HepG2 (cell line): ENCODE measurements around the gene YAP1. TPM values are rescaled to one million over a fixed set of nuclear protein-coding genes. Genes with fewer than 3 reads are reported as not detected.

ENCODE experiments used
- ATAC-seq: fragments of 200-7000 bp; cut with Tn5 transposase; 3 replicates; pipeline ENCODE4 v1.9.1; 2020; ENCODE audit warnings: mild to moderate bottlenecking, moderate library complexity
- BruUV-seq: library from RNA; stranded (reverse); fragments of 400-500 nt; replicated peaks from 2 replicates; lab custom pipeline; 2021; lab: Mats Ljungman, UMichigan
- CTCF ChIA-PET: fragments of 300-600 bp; formaldehyde crosslinking; extraction: SDS; loops from one replicate; lab custom pipeline; 2021; ENCODE audit warnings: low total read pairs, inconsistent platforms, low intra/inter-chr PET ratio; lab: Yijun Ruan, JAX
- POLR2A ChIA-PET: fragments of 350-600 bp; sonication (Branson Sonifier 250); formaldehyde crosslinking; loops from one replicate; lab custom pipeline; 2020; ENCODE audit warnings: antibody characterized with exemption, inconsistent platforms; lab: Yijun Ruan, JAX
- DNase-seq: peaks from one replicate; pipeline ENCODE4 v3.0.0-alpha.2; 2015; ENCODE audit warnings: low spot score
- FAIRE-seq: peaks from 3 replicates; lab custom pipeline; 2011; peaks lifted over from hg19 to GRCh38; lab: Jason Lieb, UNC
- H2AFZ ChIP-seq: one replicate; pipeline ENCODE4 v1.6.1; 2011; ENCODE audit warnings: low read length, inconsistent platforms
- H3K27ac ChIP-seq: fragments of 300-600 bp; 3 replicates; pipeline ENCODE4 v1.8.0; 2011; ENCODE audit warnings: mixed run types, mild to moderate bottlenecking, mixed read lengths, low read length, inconsistent platforms; ENCODE audit not compliant: insufficient read depth; ENCODE audit errors: extremely low read length
- H3K27me3 ChIP-seq, 2 experiments: fragments of 200-600 bp in 1 of 2; 2 replicates in 1 of 2; 3 replicates in 1 of 2; pipeline versions ENCODE4 v1.6.0 to v1.8.0; 2011; ENCODE audit warnings: low read length in 2 of 2, mild to moderate bottlenecking in 2 of 2, moderate library complexity in 2 of 2, inconsistent platforms in 1 of 2; ENCODE audit not compliant: insufficient read depth in 2 of 2, control insufficient read depth in 1 of 2
- H3K36me3 ChIP-seq, 2 experiments: fragments of 200-600 bp in 1 of 2; replicated peaks in 1 of 2; 2 replicates in 1 of 2; 3 replicates in 1 of 2; pipeline versions ENCODE4 v1.5.1 to v1.8.0; 2011; ENCODE audit warnings: low read length in 2 of 2, inconsistent platforms in 1 of 2; ENCODE audit not compliant: insufficient read depth in 2 of 2, control insufficient read depth in 1 of 2
- H3K4me1 ChIP-seq: 2 replicates; pipeline ENCODE4 v1.5.1; 2012; ENCODE audit warnings: low read length, inconsistent platforms; ENCODE audit not compliant: insufficient read depth
- H3K4me2 ChIP-seq: 2 replicates; pipeline ENCODE4 v1.6.0; 2011; ENCODE audit warnings: low read depth, low read length, inconsistent platforms
- H3K4me3 ChIP-seq, 3 experiments: fragments of 200-600 bp in 1 of 3; sonication (generic), shearing (Covaris generic) in 1 of 3; replicated peaks in 1 of 3; 2 replicates each; pipeline ENCODE4 v1.5.1; 2011 to 2016; ENCODE audit warnings: low read length in 3 of 3, inconsistent platforms in 2 of 3, low read depth in 2 of 3, mild to moderate bottlenecking in 2 of 3, control low read depth in 1 of 3, mixed read lengths in 1 of 3; ENCODE audit not compliant: insufficient read depth in 1 of 3
- H3K79me2 ChIP-seq: one replicate; pipeline ENCODE4 v1.6.1; 2011; ENCODE audit warnings: low read length, inconsistent platforms; ENCODE audit not compliant: insufficient read depth
- H3K9ac ChIP-seq: 2 replicates; pipeline ENCODE4 v1.6.0; 2011; ENCODE audit warnings: mild to moderate bottlenecking, low read depth, low read length, inconsistent platforms; ENCODE audit not compliant: insufficient read depth
- H3K9me3 ChIP-seq: 2 replicates; pipeline ENCODE4 v1.5.1; 2012; ENCODE audit warnings: mild to moderate bottlenecking, low read length
- H4K20me1 ChIP-seq: 2 replicates; pipeline ENCODE4 v1.6.0; 2011; ENCODE audit warnings: inconsistent platforms, mild to moderate bottlenecking, low read length, moderate library complexity; ENCODE audit not compliant: insufficient read depth
- CC2D1A ChIP-seq: sonication (generic); formaldehyde crosslinking; IDR thresholded peaks from 2 replicates; pipeline ENCODE4 v1.8.1; 2023; ENCODE audit warnings: mild to moderate bottlenecking, missing genetic modification reagents
- MTA1 ChIP-seq: sonication (generic); formaldehyde crosslinking; IDR thresholded peaks from 2 replicates; pipeline ENCODE4 v1.4.0; 2020; ENCODE audit warnings: missing genetic modification reagents, mild to moderate bottlenecking, borderline replicate concordance
- NCOR1 ChIP-seq: fragments of 200-600 bp; sonication (generic); IDR thresholded peaks from 2 replicates; pipeline ENCODE4 v1.7.0; 2017; ENCODE audit warnings: antibody characterized with exemption, low read length, borderline replicate concordance
- RXRA ChIP-seq: sonication (generic); formaldehyde crosslinking; IDR thresholded peaks from 2 replicates; pipeline ENCODE4 v1.5.1; 2020; ENCODE audit warnings: missing genetic modification reagents
- U2AF1 ChIP-seq: fragments of 200-400 bp; formaldehyde crosslinking; optimal IDR thresholded peaks from 2 replicates; pipeline ENCODE3; 2017; ENCODE audit warnings: mild to moderate bottlenecking, low read depth, low read length
- ZKSCAN8 ChIP-seq: IDR thresholded peaks from 2 replicates; pipeline ENCODE4 v1.6.1; 2016; ENCODE audit warnings: borderline replicate concordance, missing genetic modification reagents, missing compliant biosample characterization
- ZNF10 ChIP-seq: sonication (generic); formaldehyde crosslinking; IDR thresholded peaks from 2 replicates; pipeline ENCODE4 v1.4.0; 2020; ENCODE audit warnings: mild to moderate bottlenecking, low read depth, missing genetic modification reagents, borderline replicate concordance
- ZNF513 ChIP-seq: sonication (generic); formaldehyde crosslinking; conservative IDR thresholded peaks from 2 replicates; pipeline ENCODE4 v1.5.0; 2020; ENCODE audit warnings: missing genetic modification reagents
- ZSCAN29 ChIP-seq: sonication (generic); formaldehyde crosslinking; conservative IDR thresholded peaks from 2 replicates; pipeline ENCODE4 v1.4.0; 2020; ENCODE audit warnings: mild to moderate bottlenecking, missing genetic modification reagents
- WGBS: methylation state at CpG from one replicate; pipeline ENCODE4 v1.1.6; 2017; ENCODE audit warnings: low lambda C conversion rate; 5-methylcytosine and 5-hydroxymethylcytosine counted together
- in situ Hi-C: cut with HindIII; loops from 2 replicates; pipeline ENCODE4 v1.10.0; 2017; ENCODE audit warnings: low pct_unique_long_range_greater_than_20kb; ENCODE audit not compliant: extremely low pct_ligation_motif_present
- intact Hi-C: fragments of 100-400 bp; cut with micrococcal nuclease; formaldehyde crosslinking; loops from one replicate; pipeline ENCODE4 v1.10.0; 2022; ENCODE audit not compliant: unreplicated experiment
- polyA plus RNA-seq, 8 experiments: library from polyadenylated mRNA; depleted of rRNA in 3 of 8; stranded (reverse) in 7 of 8; unstranded in 1 of 8; fragments of >200 nt; fragmentation: Illumina TruSeq in 4 of 8; extraction: Trizol in 4 of 8; gene quantifications; 2 replicates each; pipeline versions ENCODE4 v1.2.1 to v1.2.3, GENCODE V29; 2011 to 2016; ENCODE audit warnings: low read depth in 4 of 8, missing spikeins in 1 of 8, mixed read lengths in 1 of 8; ENCODE audit not compliant: insufficient read depth in 1 of 8
- total RNA-seq, 5 experiments: library from RNA; depleted of rRNA; stranded (reverse); fragments of >200 nt; fragmentation: Illumina TruSeq; extraction: Trizol; gene quantifications; 2 replicates each; pipeline ENCODE4 v1.2.3, GENCODE V29; 2016; ENCODE audit warnings: low read depth in 1 of 5

Gene YAP1
- total and polyA plus RNA-seq, 2 of the 13 experiments (the other 11 are each of a cell fraction or from before 2014, with no cell fraction given), result 59.5 to 91.0 TPM

- no peak for DNase-seq
- Histone ChIP-seq H3K9me3 (no peaks in the 10 kb centered on the region), H3K36me3 (no peaks in the 10 kb centered on the region), H4K20me1 (no peaks in the 10 kb centered on the region), H3K9ac (no peak overlapping the region), H3K27me3 (no peaks in the 10 kb centered on the region), H3K4me1 (0 out of 2 replicates have a peak, but pooled peaks cover 10% of the 10 kb centered on the region), H3K27ac (no peak overlapping the region), H3K79me2 (no peaks in the 10 kb centered on the region)
- no peak for FAIRE-seq
- intact Hi-C loops, result loop anchor here (5.0 kb wide), 1 partner anchor 93 kb away; no protein-coding TSS in a partner anchor
- no peak for ATAC-seq
- no TSS peak for BruUV-seq
- CTCF ChIA-PET, result no interaction called here
- no peak for TF ChIP-seq NCOR1
- TF ChIP-seq, all 625 proteins: peak for 0
- Histone ChIP-seq H3K4me3 (no peak overlapping the region), H3K4me2 (no peak overlapping the region), H2AFZ (no peak overlapping the region)
- in situ Hi-C loops, result no loop called here
- 70% methylated on average over 2 of the region's 2 CpGs for WGBS
- POLR2A ChIA-PET, result no interaction called here
Observed at GRCh38 chr11:102064316-102064715, 45.9 kb upstream of the YAP1 start.

- Histone ChIP-seq H2AFZ (no peak overlapping the region), H3K4me1 (no peaks in the 10 kb centered on the region), H4K20me1 (no peaks in the 10 kb centered on the region), H3K27me3 (no peaks in the 10 kb centered on the region), H3K36me3 (no peaks in the 10 kb centered on the region), H3K4me2 (no peak overlapping the region), H3K4me3 (no peak overlapping the region), H3K9ac (no peak overlapping the region), H3K9me3 (peaks cover 24% of the 10 kb centered on the region), H3K79me2 (no peaks in the 10 kb centered on the region), H3K27ac (no peak overlapping the region)
- ChIA-PET CTCF (no interaction called here), POLR2A (no interaction called here)
- TF ChIP-seq U2AF1 (no peak), ZSCAN29 (CRISPR knock-in tag) (no peak), ZKSCAN8 (CRISPR knock-in tag) (no peak), MTA1 (CRISPR knock-in tag) (no peak), CC2D1A (CRISPR knock-in tag) (no peak), RXRA (CRISPR knock-in tag) (no peak), ZNF513 (CRISPR knock-in tag) (no peak), ZNF10 (CRISPR knock-in tag) (no peak)
- DNase-seq (no peak), ATAC-seq (no peak), FAIRE-seq (no peak)
- 0% methylated on average over 1 of the region's 1 CpG for WGBS
- in situ Hi-C loops, result no loop called here
- intact Hi-C loops, result no loop called here
- no TSS peak for BruUV-seq
Observed at GRCh38 chr11:102070766-102071165, 39.5 kb upstream of the YAP1 start.
